OCI-LY3 (cell line): ENCODE data around the gene OTUD5.

ENCODE experiments used
- CTCF ChIP-seq: fragments of 200-600, 300-600 bp; sonication (generic); IDR thresholded peaks from 2 replicates; pipeline ENCODE4 v1.5.1; 2014; ENCODE audit warnings: antibody characterized with exemption, low read length, low read depth
- EZH2phosphoT487 ChIP-seq: fragments of 200-600 bp; shearing (Covaris generic); IDR thresholded peaks from 2 replicates; pipeline ENCODE4 v1.6.1; 2018; ENCODE audit warnings: antibody characterized with exemption, mixed run types, low read depth

DNA sequence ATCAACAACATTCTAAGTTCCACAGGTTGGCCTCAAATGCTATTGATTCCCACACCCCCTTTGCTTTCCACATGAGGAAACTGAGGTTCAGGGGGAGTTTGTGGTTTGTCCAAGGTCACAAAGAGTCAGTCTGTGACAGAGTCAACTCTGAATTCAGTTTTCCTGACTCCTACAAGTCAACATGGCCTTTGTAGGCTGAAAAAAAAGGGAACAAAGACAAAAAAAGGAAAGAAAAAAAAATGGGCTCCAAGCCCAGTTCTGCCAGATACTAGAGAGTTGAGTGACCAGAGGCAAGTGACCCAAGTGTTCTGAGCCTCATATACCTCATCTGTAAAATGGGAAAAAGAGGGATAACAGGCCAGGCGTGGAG lies 22.1 kb downstream of the OTUD5 start:
- TF ChIP-seq EZH2phosphoT487 (no peak), CTCF (no peak)
